Stimulated activated CD8-positive, alpha-beta memory T cell treated with anti-CD3 and anti-CD28 coated beads, Interleukin-2, amount 100 ng/mL, for 1 hour (primary cell): ENCODE data around the gene MAGEA3.
"Not testable (repeated sequence)": the region's sequence is repeated elsewhere in the genome, so short reads cannot be mapped to it uniquely, and the experiment has no call there.

Experiments used
- DNase-seq, 2 donors: peaks; one replicate each; pipeline ENCODE4 v3.0.0-alpha.2; 2020; ENCODE audit warnings: low read depth in 2 of 2

The MAGEA3 gene

GRCh38 chrX:152736528-152736927, 37.9 kb downstream of the MAGEA3 start:
- not testable (repeated sequence) for DNase-seq

- DNase-seq: no peak
Observed at GRCh38 chrX:152738560-152738959, 40.0 kb downstream of the MAGEA3 start.
